Measurements from ENCODE around the gene ARHGAP42. TPM values are rescaled to one million over a fixed set of nuclear protein-coding genes. Genes with fewer than 3 reads are reported as not detected.

The ARHGAP42 gene
- total and polyA plus RNA-seq, 10 of the 15 experiments (the other 5 are each of a cell fraction or from before 2014, with no cell fraction given), result 1.8 to 6.3 (median 3.2) TPM

GRCh38 chr11:100687054-100687629 is at the start of gene ARHGAP42 (continued):
- TF ChIP-seq PKNOX1 (IDR thresholded peaks at IDR 0.05) (peak; percentile 45; the same call in 1 of the 2 replicates), LARP7 (IDR thresholded peaks at IDR 0.05) (peak; percentile 90), RUNX3 (IDR thresholded peaks at IDR 0.05; ENCODE audit: low read length) (peak; percentile 9; the same call in 1 of the 2 replicates), E2F4 (IDR thresholded peaks at IDR 0.05; ENCODE audit: low read depth, low read length) (no peak), HSF1 (IDR thresholded peaks at IDR 0.05; ENCODE audit: low read depth, low read length) (no peak), SP1 (IDR thresholded peaks at IDR 0.05; ENCODE audit: low read depth, low read length) (no peak), ZBTB33 (IDR thresholded peaks at IDR 0.05) (no peak), SKIL (IDR thresholded peaks at IDR 0.05; ENCODE audit: low read depth, poor library complexity, severe bottlenecking) (no peak), RAD21 (IDR thresholded peaks at IDR 0.05; ENCODE audit: insufficient read depth, low read depth, low read length) (no peak), BCL11A (IDR thresholded peaks at IDR 0.05; ENCODE audit: low read depth, low read length) (no peak), EZH2 (IDR thresholded peaks at IDR 0.05; ENCODE audit: borderline replicate concordance, control insufficient read depth, low read depth, low read length) (no peak), POLR2A (IDR thresholded peaks at IDR 0.05; ENCODE audit: low read depth, low read length) (peak; percentile 80), STAT3 (IDR thresholded peaks at IDR 0.05; ENCODE audit: low read depth, low read length) (no peak), BHLHE40 (IDR thresholded peaks at IDR 0.05; ENCODE audit: borderline replicate concordance in 1 of 2, low read depth in 2 of 2, low read length in 1 of 2) (peak in 1 of 2 experiments; percentile 62; a peak in 2 of 4 replicates), MYC (IDR thresholded peaks at IDR 0.05; ENCODE audit: insufficient read depth, insufficient read length, insufficient replicate concordance, low read length, severe bottlenecking) (no peak), MXI1 (IDR thresholded peaks at IDR 0.05; ENCODE audit: low read depth, low read length) (no peak), ATF3 (IDR thresholded peaks at IDR 0.05; ENCODE audit: borderline replicate concordance, extremely low read depth, low read depth, low read length) (no peak), SMAD5 (IDR thresholded peaks at IDR 0.05; ENCODE audit: low read depth) (no peak), ZBED1 (IDR thresholded peaks at IDR 0.05; ENCODE audit: borderline replicate concordance) (no peak), GABPA (IDR thresholded peaks at IDR 0.05; ENCODE audit: low read depth) (peak; percentile 61), ATF7 (IDR thresholded peaks at IDR 0.05; ENCODE audit: low read depth) (no peak)

All from GM12878 (cell line).